HepG2 (cell line): ENCODE data around the gene C12orf56. TPM values are rescaled to one million over a fixed set of nuclear protein-coding genes. Genes with fewer than 3 reads are reported as not detected.

ENCODE experiments used
- ARID2 ChIP-seq: sonication (generic); formaldehyde crosslinking; IDR thresholded peaks from 2 replicates; pipeline ENCODE4 v1.8.1; 2022; ENCODE audit warnings: mild to moderate bottlenecking, missing genetic modification reagents, borderline replicate concordance
- ATM ChIP-seq: fragments of 450-650 bp; IDR thresholded peaks from 2 replicates; pipeline ENCODE4 v1.7.1; 2017; ENCODE audit warnings: mild to moderate bottlenecking, borderline replicate concordance
- BCL6 ChIP-seq: IDR thresholded peaks from 2 replicates; pipeline ENCODE4 v1.6.1; 2016; ENCODE audit warnings: missing genetic modification reagents, missing compliant biosample characterization
- DR1 ChIP-seq: sonication (generic); formaldehyde crosslinking; IDR thresholded peaks from 2 replicates; pipeline ENCODE4 v1.8.0; 2021; ENCODE audit warnings: mild to moderate bottlenecking, missing genetic modification reagents, inconsistent platforms
- EHMT2 ChIP-seq: fragments of 200-600 bp; sonication (generic); IDR thresholded peaks from 2 replicates; pipeline ENCODE4 v1.7.0; 2017; ENCODE audit warnings: antibody characterized with exemption, low read depth, low read length, borderline replicate concordance
- FOXK2 ChIP-seq: fragments of 450-650 bp; IDR thresholded peaks from 2 replicates; pipeline ENCODE4 v1.6.1; 2016
- GATAD1 ChIP-seq: IDR thresholded peaks from 2 replicates; pipeline ENCODE4 v1.6.1; 2016; ENCODE audit warnings: missing genetic modification reagents, missing compliant biosample characterization
- MAX ChIP-seq: IDR thresholded peaks from 2 replicates; pipeline ENCODE4 v1.6.1; 2012; ENCODE audit warnings: inconsistent platforms
- PITX1 ChIP-seq: sonication (generic); formaldehyde crosslinking; IDR thresholded peaks from 2 replicates; pipeline ENCODE4 v1.5.1; 2020; ENCODE audit warnings: mild to moderate bottlenecking, missing genetic modification reagents
- SYNCRIP ChIP-seq: fragments of 200-400 bp; formaldehyde crosslinking; IDR thresholded peaks from 2 replicates; pipeline ENCODE4 v1.6.1; 2018; ENCODE audit warnings: mild to moderate bottlenecking, low read depth, low read length; ENCODE audit not compliant: insufficient read depth
- TFDP1 ChIP-seq: IDR thresholded peaks from 2 replicates; pipeline ENCODE4 v1.6.1; 2016; ENCODE audit warnings: missing compliant biosample characterization, missing genetic modification reagents, borderline replicate concordance
- ZBTB14 ChIP-seq: sonication (generic); formaldehyde crosslinking; IDR thresholded peaks from 2 replicates; pipeline ENCODE4 v1.4.0; 2020; ENCODE audit warnings: missing genetic modification reagents
- ZNF615 ChIP-seq: sonication (generic); formaldehyde crosslinking; IDR thresholded peaks from 2 replicates; pipeline ENCODE4 v1.5.0; 2020; ENCODE audit warnings: mild to moderate bottlenecking, missing genetic modification reagents, borderline replicate concordance
- ZNF646 ChIP-seq: sonication (generic); formaldehyde crosslinking; IDR thresholded peaks from 2 replicates; pipeline ENCODE4 v1.9.0; 2021; ENCODE audit warnings: mild to moderate bottlenecking, missing genetic modification reagents
- ZNF768 ChIP-seq: sonication (generic); formaldehyde crosslinking; IDR thresholded peaks from 2 replicates; pipeline ENCODE4 v1.4.0; 2020; ENCODE audit warnings: missing genetic modification reagents
- ZNF777 ChIP-seq: sonication (generic); formaldehyde crosslinking; IDR thresholded peaks from 2 replicates; pipeline ENCODE4 v1.4.0; 2020; ENCODE audit warnings: missing genetic modification reagents
- ZNF883 ChIP-seq: sonication (generic); formaldehyde crosslinking; IDR thresholded peaks from 2 replicates; pipeline ENCODE4 v1.5.1; 2020; ENCODE audit warnings: mild to moderate bottlenecking, missing genetic modification reagents; ENCODE audit errors: not compliant biosample characterization
- polyA plus RNA-seq, 8 experiments: library from polyadenylated mRNA; depleted of rRNA in 3 of 8; stranded (reverse) in 7 of 8; unstranded in 1 of 8; fragments of >200 nt; fragmentation: Illumina TruSeq in 4 of 8; extraction: Trizol in 4 of 8; gene quantifications; 2 replicates each; pipeline versions ENCODE4 v1.2.1 to v1.2.3, GENCODE V29; 2011 to 2016; ENCODE audit warnings: low read depth in 4 of 8, missing spikeins in 1 of 8, mixed read lengths in 1 of 8; ENCODE audit not compliant: insufficient read depth in 1 of 8
- total RNA-seq, 5 experiments: library from RNA; depleted of rRNA; stranded (reverse); fragments of >200 nt; fragmentation: Illumina TruSeq; extraction: Trizol; gene quantifications; 2 replicates each; pipeline ENCODE4 v1.2.3, GENCODE V29; 2016; ENCODE audit warnings: low read depth in 1 of 5

Gene C12orf56
- total and polyA plus RNA-seq, 2 of the 13 experiments (the other 11 are each of a cell fraction or from before 2014, with no cell fraction given): 0.07 TPM; not detected in 1

GRCh38 chr12:64403707-64404469 lies 13.3 kb upstream of the C12orf56 start, which contains the start of gene XPOT (continued):
- TF ChIP-seq ZNF646 (CRISPR knock-in tag): no peak
- no peak for TF ChIP-seq BCL6
- no peak for TF ChIP-seq ARID2
- TF ChIP-seq ZNF768 (CRISPR knock-in tag): no peak
- TF ChIP-seq SYNCRIP: no peak
- TF ChIP-seq ZBTB14: peak; percentile 85; the same call in 1 of the 2 replicates
- no peak for TF ChIP-seq FOXK2
- TF ChIP-seq ZNF777 (CRISPR knock-in tag): no peak
- TF ChIP-seq ZNF883 (CRISPR knock-in tag): peak; percentile 4
- peak; percentile 82 for TF ChIP-seq GATAD1
- no peak for TF ChIP-seq EHMT2
- peak; percentile 85 for TF ChIP-seq MAX
- peak; percentile 39; the same call in 1 of the 2 replicates for TF ChIP-seq PITX1
- 0 out of 2 replicates have a peak, but pooled peaks have one; percentile 12 for TF ChIP-seq DR1 (CRISPR knock-in tag)
- peak; percentile 42; the same call in 1 of the 2 replicates for TF ChIP-seq TFDP1 (CRISPR knock-in tag)
- TF ChIP-seq ATM: no peak
- no peak for TF ChIP-seq ZNF615 (CRISPR knock-in tag)
